IMR-90 (cell line): Measurements from ENCODE around the gene PCOLCE2. TPM values are rescaled to one million over a fixed set of nuclear protein-coding genes. Genes with fewer than 3 reads are reported as not detected.

Experiments
- ATAC-seq: fragments of 200-7000 bp; cut with Tn5 transposase; 2 replicates; pipeline ENCODE4 v1.9.1; 2020; ENCODE audit warnings: low read depth, mild to moderate bottlenecking, moderate library complexity
- Bru-seq: library from RNA; stranded (reverse); fragments of 400-500 nt; gene quantifications from one replicate; lab custom pipeline; 2021; lab: Mats Ljungman, UMichigan
- BruChase-seq, 2 experiments: library from RNA; stranded (reverse); fragments of 400-500 nt; gene quantifications; one replicate each; lab custom pipeline; 2021; lab: Mats Ljungman, UMichigan
- BruUV-seq: library from RNA; stranded (reverse); fragments of 400-500 nt; replicated peaks from 2 replicates; lab custom pipeline; 2021; lab: Mats Ljungman, UMichigan
- CTCF ChIA-PET: fragments of 300-600 bp; formaldehyde crosslinking; extraction: SDS; loops from one replicate; lab custom pipeline; 2021; ENCODE audit warnings: antibody characterized with exemption; lab: Yijun Ruan, JAX
- POLR2A ChIA-PET: fragments of 300-600 bp; sonication (Branson Sonifier 250); formaldehyde crosslinking; loops from one replicate; lab custom pipeline; 2022; ENCODE audit warnings: antibody characterized with exemption; ENCODE audit not compliant: unreplicated experiment; lab: Charles Lee
- DNase-seq: peaks from one replicate; pipeline ENCODE4 v3.0.0; 2013
- H2AFZ ChIP-seq: replicated peaks from 2 replicates; pipeline ENCODE3; 2013; ENCODE audit warnings: low read length, mild to moderate bottlenecking; ENCODE audit not compliant: poor library complexity
- H2AK5ac ChIP-seq: 2 replicates; pipeline ENCODE4 v1.6.1; 2013; ENCODE audit warnings: low read depth, low read length, inconsistent platforms
- H2AK9ac ChIP-seq: replicated peaks from 2 replicates; pipeline ENCODE3; 2013; ENCODE audit warnings: mild to moderate bottlenecking, low read depth, low read length, moderate library complexity; ENCODE audit not compliant: poor library complexity
- H2BK120ac ChIP-seq: 2 replicates; pipeline ENCODE4 v1.6.1; 2013; ENCODE audit warnings: low read depth, low read length, inconsistent platforms
- H2BK15ac ChIP-seq: 3 replicates; pipeline ENCODE4 v1.6.1; 2013; ENCODE audit warnings: low read depth, low read length, inconsistent platforms
- H2BK20ac ChIP-seq: 2 replicates; pipeline ENCODE4 v1.6.1; 2013; ENCODE audit warnings: low read depth, mild to moderate bottlenecking, inconsistent platforms, low read length, moderate library complexity
- H2BK5ac ChIP-seq: 2 replicates; pipeline ENCODE4 v1.6.1; 2013; ENCODE audit warnings: mild to moderate bottlenecking, low read depth, low read length, inconsistent platforms; ENCODE audit not compliant: poor library complexity, severe bottlenecking
- H3K14ac ChIP-seq: replicated peaks from 2 replicates; pipeline ENCODE4 v1.6.1; 2013; ENCODE audit warnings: low read depth, low read length, inconsistent platforms
- H3K18ac ChIP-seq: 2 replicates; pipeline ENCODE4 v1.6.1; 2013; ENCODE audit warnings: low read depth, low read length, control low read depth
- H3K23ac ChIP-seq: 2 replicates; pipeline ENCODE4 v1.6.1; 2013; ENCODE audit warnings: low read depth, low read length, inconsistent platforms
- H3K27ac ChIP-seq: 2 replicates; pipeline ENCODE4 v1.5.1; 2013; ENCODE audit warnings: mild to moderate bottlenecking, control low read depth, low read length; ENCODE audit not compliant: insufficient read depth
- H3K27me3 ChIP-seq: 2 replicates; pipeline ENCODE4 v1.6.1; 2013; ENCODE audit warnings: low read length; ENCODE audit not compliant: control insufficient read depth, insufficient read depth
- H3K36me3 ChIP-seq: 2 replicates; pipeline ENCODE4 v1.6.1; 2013; ENCODE audit warnings: low read length, mixed read lengths; ENCODE audit not compliant: control insufficient read depth, insufficient read depth
- H3K4ac ChIP-seq: 2 replicates; pipeline ENCODE4 v1.6.1; 2013; ENCODE audit warnings: low read depth, low read length, inconsistent platforms
- H3K4me1 ChIP-seq: 2 replicates; pipeline ENCODE4 v1.6.1; 2013; ENCODE audit warnings: low read length, mixed read lengths; ENCODE audit not compliant: control insufficient read depth, insufficient read depth
- H3K4me2 ChIP-seq: 2 replicates; pipeline ENCODE4 v1.6.1; 2013; ENCODE audit warnings: low read depth, mild to moderate bottlenecking, control low read depth, low read length, moderate library complexity
- H3K4me3 ChIP-seq: 2 replicates; pipeline ENCODE4 v1.5.1; 2013; ENCODE audit warnings: low read depth, mild to moderate bottlenecking, control low read depth, low read length, moderate library complexity; ENCODE audit not compliant: insufficient read depth
- H3K56ac ChIP-seq: 2 replicates; pipeline ENCODE4 v1.6.1; 2013; ENCODE audit warnings: low read length, inconsistent platforms; ENCODE audit not compliant: insufficient read depth; ENCODE audit errors: extremely low read depth
- H3K79me1 ChIP-seq, 2 experiments: 2 replicates each; pipeline ENCODE4 v1.6.1; 2013; ENCODE audit warnings: low read length in 2 of 2, inconsistent platforms in 1 of 2, low read depth in 1 of 2
- H3K9ac ChIP-seq: 2 replicates; pipeline ENCODE4 v1.6.1; 2013; ENCODE audit warnings: low read depth, low read length, control low read depth
- H3K9me1 ChIP-seq: 2 replicates; pipeline ENCODE4 v1.6.1; 2013; ENCODE audit warnings: low read length, inconsistent platforms; ENCODE audit not compliant: insufficient read depth
- H3K9me3 ChIP-seq: 2 replicates; pipeline ENCODE4 v1.6.1; 2013; ENCODE audit warnings: low read length; ENCODE audit not compliant: control insufficient read depth, insufficient read depth
- H4K20me1 ChIP-seq: 2 replicates; pipeline ENCODE4 v1.6.1; 2013; ENCODE audit warnings: low read length, inconsistent platforms; ENCODE audit not compliant: insufficient read depth
- H4K5ac ChIP-seq: 2 replicates; pipeline ENCODE4 v1.6.1; 2013; ENCODE audit warnings: mild to moderate bottlenecking, low read depth, low read length, control low read depth
- H4K8ac ChIP-seq, 2 experiments: 2 replicates each; pipeline ENCODE4 v1.6.1; 2013; ENCODE audit warnings: low read depth in 2 of 2, low read length in 2 of 2, control low read depth in 1 of 2, inconsistent platforms in 1 of 2
- H4K91ac ChIP-seq: 2 replicates; pipeline ENCODE4 v1.6.1; 2013; ENCODE audit warnings: low read depth, low read length, inconsistent platforms; ENCODE audit not compliant: insufficient read depth
- CHD1 ChIP-seq: IDR thresholded peaks from 2 replicates; pipeline ENCODE4 v1.6.1; 2012; ENCODE audit warnings: low read depth, low read length, improper control_type of control experiment
- MXI1 ChIP-seq: IDR thresholded peaks from 2 replicates; pipeline ENCODE4 v1.6.1; 2012; ENCODE audit warnings: low read depth, mild to moderate bottlenecking, low read length, moderate library complexity, borderline replicate concordance
- RCOR1 ChIP-seq: IDR thresholded peaks from 2 replicates; pipeline ENCODE4 v1.6.1; 2012; ENCODE audit warnings: mild to moderate bottlenecking, low read length, improper control_type of control experiment; ENCODE audit not compliant: insufficient replicate concordance
- SMC3 ChIP-seq: fragments of 150-350 bp; IDR thresholded peaks from 2 replicates; pipeline ENCODE4 v1.6.1; 2016; ENCODE audit warnings: low read depth, mild to moderate bottlenecking, antibody characterized with exemption, low read length, moderate library complexity
- WGBS, 2 experiments: methylation state at CpG; one replicate each; pipeline versions ENCODE4 v1.1.5 to v1.1.7; 2013; ENCODE audit warnings: missing lambda C conversion rate in 2 of 2; ENCODE audit not compliant: insufficient read length in 1 of 2; ENCODE audit errors: extremely low coverage in 2 of 2; 5-methylcytosine and 5-hydroxymethylcytosine counted together
- dilution Hi-C: fragments of 300-500 bp; cut with HindIII; formaldehyde crosslinking; loops from one replicate; pipeline ENCODE4 v1.14.3; 2018; ENCODE audit warnings: low sequenced_read_pairs; ENCODE audit not compliant: unreplicated experiment
- in situ Hi-C: fragments of 300-500 bp; cut with MboI; formaldehyde crosslinking; loops from 3 replicates; pipeline ENCODE4 v1.14.3; 2019; ENCODE audit warnings: low sequenced_read_pairs, inconsistent platforms, mixed read lengths
- intact Hi-C: fragments of 100-400 bp; cut with micrococcal nuclease; formaldehyde crosslinking; loops from 2 replicates; pipeline ENCODE4 v1.10.0; 2022
- long read RNA-seq: library from polyadenylated mRNA; unstranded; transcript quantifications from one replicate; pipeline ENCODE4 v2.0.0, GENCODE V29; 2021; ENCODE audit not compliant: unreplicated experiment
- polyA plus RNA-seq, 3 experiments: library from polyadenylated mRNA; depleted of rRNA; stranded (reverse); fragments of >200 nt; gene quantifications; 2 replicates each; pipeline ENCODE4 v1.2.3, GENCODE V29; 2012; ENCODE audit warnings: low replicate concordance in 1 of 3
- total RNA-seq: library from RNA; depleted of rRNA; stranded (reverse); fragments of >200 nt; gene quantifications from 2 replicates; pipeline ENCODE4 v1.2.3, GENCODE V29; 2012; rRNA removed

Gene PCOLCE2, protein sequence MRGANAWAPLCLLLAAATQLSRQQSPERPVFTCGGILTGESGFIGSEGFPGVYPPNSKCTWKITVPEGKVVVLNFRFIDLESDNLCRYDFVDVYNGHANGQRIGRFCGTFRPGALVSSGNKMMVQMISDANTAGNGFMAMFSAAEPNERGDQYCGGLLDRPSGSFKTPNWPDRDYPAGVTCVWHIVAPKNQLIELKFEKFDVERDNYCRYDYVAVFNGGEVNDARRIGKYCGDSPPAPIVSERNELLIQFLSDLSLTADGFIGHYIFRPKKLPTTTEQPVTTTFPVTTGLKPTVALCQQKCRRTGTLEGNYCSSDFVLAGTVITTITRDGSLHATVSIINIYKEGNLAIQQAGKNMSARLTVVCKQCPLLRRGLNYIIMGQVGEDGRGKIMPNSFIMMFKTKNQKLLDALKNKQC
- total RNA-seq, result 0.54 and 0.56 TPM in 2 replicates
- 0.50 and 0.67 TPM in 2 replicates for polyA plus RNA-seq (2012; rRNA removed)
- 0.48 and 0.53 TPM in 2 replicates for polyA plus RNA-seq (2012; cell fraction: cytosol; rRNA removed)
- polyA plus RNA-seq (2012; cell fraction: nucleus; rRNA removed; ENCODE audit: low replicate concordance), result 0.17 and 0.54 TPM in 2 replicates
- Bru-seq, nascent RNA, result percentile 11 among the genes with signal in this experiment
- BruChase-seq, experiment 1, labeled RNA remaining after a 6-hour chase, result percentile 4 among the genes with signal in this experiment
- percentile 14 among the genes with signal in this experiment for BruChase-seq, experiment 2, labeled RNA remaining after a 2-hour chase
- long read RNA-seq, result 0 reads

DNA sequence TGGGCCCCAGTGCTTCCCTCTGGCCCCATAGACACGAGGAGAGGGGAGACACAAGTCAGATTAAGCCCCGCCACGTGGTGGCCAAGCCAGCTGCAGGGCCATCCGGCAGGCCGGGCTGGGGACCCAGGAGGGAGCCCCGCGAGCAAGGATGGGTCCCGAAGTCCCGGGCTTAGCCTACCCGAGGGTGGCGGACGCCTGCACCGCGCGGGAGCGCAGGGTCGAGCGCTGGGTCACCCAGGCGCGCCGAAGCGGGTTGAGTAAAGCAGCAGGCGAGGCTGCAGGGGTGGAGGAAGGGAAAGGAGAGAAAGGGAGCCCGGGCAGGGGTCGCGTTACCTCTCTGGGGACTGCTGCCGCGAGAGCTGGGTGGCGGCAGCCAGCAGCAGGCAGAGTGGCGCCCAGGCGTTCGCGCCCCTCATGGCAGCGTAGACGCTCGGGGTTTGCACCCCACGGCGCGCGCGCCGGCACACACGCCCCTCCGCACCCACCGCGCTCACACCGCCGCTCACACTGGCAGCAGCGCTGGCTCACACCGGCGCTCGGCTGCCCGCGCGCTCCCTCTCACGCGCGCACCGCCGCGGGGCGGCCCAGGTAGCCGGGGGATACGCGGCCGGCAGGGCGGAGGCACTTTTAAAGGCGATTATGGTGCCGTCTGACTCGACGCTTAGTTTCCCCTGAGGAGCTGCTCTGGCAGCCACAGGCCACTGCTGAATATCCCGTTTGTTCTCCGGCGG, at the start of gene PCOLCE2:
PCOLCE2 (minus strand) TSS at position 603 of the 731 bp plus-strand sequence; CDS start at position 416, 187 bp downstream.
- Histone ChIP-seq H4K20me1 (no peaks in the 10 kb centered on the region), H2AK9ac (no peak within 1 kb of the TSS), H3K18ac (no peak within 1 kb of the TSS), H4K91ac (no peak within 1 kb of the TSS), H3K56ac (no peak within 1 kb of the TSS), H3K14ac (no peak within 1 kb of the TSS), H2BK20ac (no peak within 1 kb of the TSS), H3K27ac (no peak within 1 kb of the TSS), H4K5ac (no peak within 1 kb of the TSS), H3K9me3 (no peaks in the 10 kb centered on the region), H2BK5ac (no peak within 1 kb of the TSS), H2AK5ac (no peak within 1 kb of the TSS), H3K9ac (no peak within 1 kb of the TSS), H3K9me1 (no peaks in the 10 kb centered on the region; the same call in 1 of the 2 replicates), H2BK120ac (no peak within 1 kb of the TSS), H2BK15ac (no peak within 1 kb of the TSS), H3K4me1 (no peaks in the 10 kb centered on the region), H3K4me3 (peak within 1 kb of the TSS; percentile 32), H3K4ac (no peak within 1 kb of the TSS), H3K27me3 (peaks cover 26% of the 10 kb centered on the region), H4K8ac (no peak within 1 kb of the TSS), H3K23ac (no peak within 1 kb of the TSS), H3K36me3 (no peaks in the 10 kb centered on the region), H3K79me1 (no peaks in the 10 kb centered on the region), H2AFZ (peak within 1 kb of the TSS; percentile 85), H3K4me2 (peak within 1 kb of the TSS; percentile 52)
- POLR2A ChIA-PET, result no interaction called here
- intact Hi-C loops (no loop called here), in situ Hi-C loops (no loop called here), dilution Hi-C loops (no loop called here)
- ATAC-seq (peak; percentile 68), DNase-seq (no peak)
- no TSS peak for BruUV-seq
- no peak for TF ChIP-seq SMC3
- TF ChIP-seq CHD1, result no peak
- TF ChIP-seq RCOR1, result no peak
- TF ChIP-seq MXI1, result no peak
- WGBS, 2 experiments, result 1% methylated on average over 53 of the region's 74 CpGs; no CpG with 5 or more reads in 1 of the 2 experiments
- CTCF ChIA-PET, result no interaction called here
